IMR-90 (cell line): ENCODE data around the gene C13orf46. TPM values are rescaled to one million over a fixed set of nuclear protein-coding genes. Genes with fewer than 3 reads are reported as not detected.

Experiments
- ATAC-seq: fragments of 200-7000 bp; cut with Tn5 transposase; 2 replicates; pipeline ENCODE4 v1.9.1; 2020; ENCODE audit warnings: low read depth, mild to moderate bottlenecking, moderate library complexity
- BruUV-seq: library from RNA; stranded (reverse); fragments of 400-500 nt; replicated peaks from 2 replicates; lab custom pipeline; 2021; lab: Mats Ljungman, UMichigan
- CTCF ChIA-PET: fragments of 300-600 bp; formaldehyde crosslinking; extraction: SDS; loops from one replicate; lab custom pipeline; 2021; ENCODE audit warnings: antibody characterized with exemption; lab: Yijun Ruan, JAX
- POLR2A ChIA-PET: fragments of 300-600 bp; sonication (Branson Sonifier 250); formaldehyde crosslinking; loops from one replicate; lab custom pipeline; 2022; ENCODE audit warnings: antibody characterized with exemption; ENCODE audit not compliant: unreplicated experiment; lab: Charles Lee
- DNase-seq: peaks from one replicate; pipeline ENCODE4 v3.0.0; 2013
- H2AFZ ChIP-seq: replicated peaks from 2 replicates; pipeline ENCODE3; 2013; ENCODE audit warnings: low read length, mild to moderate bottlenecking; ENCODE audit not compliant: poor library complexity
- H2AK5ac ChIP-seq: 2 replicates; pipeline ENCODE4 v1.6.1; 2013; ENCODE audit warnings: low read depth, low read length, inconsistent platforms
- H2AK9ac ChIP-seq: replicated peaks from 2 replicates; pipeline ENCODE3; 2013; ENCODE audit warnings: mild to moderate bottlenecking, low read depth, low read length, moderate library complexity; ENCODE audit not compliant: poor library complexity
- H2BK120ac ChIP-seq: 2 replicates; pipeline ENCODE4 v1.6.1; 2013; ENCODE audit warnings: low read depth, low read length, inconsistent platforms
- H2BK15ac ChIP-seq: 3 replicates; pipeline ENCODE4 v1.6.1; 2013; ENCODE audit warnings: low read depth, low read length, inconsistent platforms
- H2BK20ac ChIP-seq: 2 replicates; pipeline ENCODE4 v1.6.1; 2013; ENCODE audit warnings: low read depth, mild to moderate bottlenecking, inconsistent platforms, low read length, moderate library complexity
- H2BK5ac ChIP-seq: 2 replicates; pipeline ENCODE4 v1.6.1; 2013; ENCODE audit warnings: mild to moderate bottlenecking, low read depth, low read length, inconsistent platforms; ENCODE audit not compliant: poor library complexity, severe bottlenecking
- H3K14ac ChIP-seq: replicated peaks from 2 replicates; pipeline ENCODE4 v1.6.1; 2013; ENCODE audit warnings: low read depth, low read length, inconsistent platforms
- H3K18ac ChIP-seq: 2 replicates; pipeline ENCODE4 v1.6.1; 2013; ENCODE audit warnings: low read depth, low read length, control low read depth
- H3K23ac ChIP-seq: 2 replicates; pipeline ENCODE4 v1.6.1; 2013; ENCODE audit warnings: low read depth, low read length, inconsistent platforms
- H3K27ac ChIP-seq: 2 replicates; pipeline ENCODE4 v1.5.1; 2013; ENCODE audit warnings: mild to moderate bottlenecking, control low read depth, low read length; ENCODE audit not compliant: insufficient read depth
- H3K27me3 ChIP-seq: 2 replicates; pipeline ENCODE4 v1.6.1; 2013; ENCODE audit warnings: low read length; ENCODE audit not compliant: control insufficient read depth, insufficient read depth
- H3K36me3 ChIP-seq: 2 replicates; pipeline ENCODE4 v1.6.1; 2013; ENCODE audit warnings: low read length, mixed read lengths; ENCODE audit not compliant: control insufficient read depth, insufficient read depth
- H3K4ac ChIP-seq: 2 replicates; pipeline ENCODE4 v1.6.1; 2013; ENCODE audit warnings: low read depth, low read length, inconsistent platforms
- H3K4me1 ChIP-seq: 2 replicates; pipeline ENCODE4 v1.6.1; 2013; ENCODE audit warnings: low read length, mixed read lengths; ENCODE audit not compliant: control insufficient read depth, insufficient read depth
- H3K4me2 ChIP-seq: 2 replicates; pipeline ENCODE4 v1.6.1; 2013; ENCODE audit warnings: low read depth, mild to moderate bottlenecking, control low read depth, low read length, moderate library complexity
- H3K4me3 ChIP-seq: 2 replicates; pipeline ENCODE4 v1.5.1; 2013; ENCODE audit warnings: low read depth, mild to moderate bottlenecking, control low read depth, low read length, moderate library complexity; ENCODE audit not compliant: insufficient read depth
- H3K56ac ChIP-seq: 2 replicates; pipeline ENCODE4 v1.6.1; 2013; ENCODE audit warnings: low read length, inconsistent platforms; ENCODE audit not compliant: insufficient read depth; ENCODE audit errors: extremely low read depth
- H3K79me1 ChIP-seq, 2 experiments: 2 replicates each; pipeline ENCODE4 v1.6.1; 2013; ENCODE audit warnings: low read length in 2 of 2, inconsistent platforms in 1 of 2, low read depth in 1 of 2
- H3K9ac ChIP-seq: 2 replicates; pipeline ENCODE4 v1.6.1; 2013; ENCODE audit warnings: low read depth, low read length, control low read depth
- H3K9me1 ChIP-seq: 2 replicates; pipeline ENCODE4 v1.6.1; 2013; ENCODE audit warnings: low read length, inconsistent platforms; ENCODE audit not compliant: insufficient read depth
- H3K9me3 ChIP-seq: 2 replicates; pipeline ENCODE4 v1.6.1; 2013; ENCODE audit warnings: low read length; ENCODE audit not compliant: control insufficient read depth, insufficient read depth
- H4K20me1 ChIP-seq: 2 replicates; pipeline ENCODE4 v1.6.1; 2013; ENCODE audit warnings: low read length, inconsistent platforms; ENCODE audit not compliant: insufficient read depth
- H4K5ac ChIP-seq: 2 replicates; pipeline ENCODE4 v1.6.1; 2013; ENCODE audit warnings: mild to moderate bottlenecking, low read depth, low read length, control low read depth
- H4K8ac ChIP-seq, 2 experiments: 2 replicates each; pipeline ENCODE4 v1.6.1; 2013; ENCODE audit warnings: low read depth in 2 of 2, low read length in 2 of 2, control low read depth in 1 of 2, inconsistent platforms in 1 of 2
- H4K91ac ChIP-seq: 2 replicates; pipeline ENCODE4 v1.6.1; 2013; ENCODE audit warnings: low read depth, low read length, inconsistent platforms; ENCODE audit not compliant: insufficient read depth
- BHLHE40 ChIP-seq: fragments of 150-350 bp; IDR thresholded peaks from 2 replicates; pipeline ENCODE4 v1.6.1; 2016; ENCODE audit warnings: mild to moderate bottlenecking, low read depth, low read length
- CEBPB ChIP-seq: IDR thresholded peaks from 2 replicates; pipeline ENCODE4 v1.6.1; 2012; ENCODE audit warnings: low read depth, low read length, improper control_type of control experiment
- MAFK ChIP-seq: IDR thresholded peaks from 2 replicates; pipeline ENCODE4 v1.6.1; 2012; ENCODE audit warnings: low read depth, low read length, improper control_type of control experiment
- MAZ ChIP-seq: IDR thresholded peaks from 2 replicates; pipeline ENCODE4 v1.6.1; 2012; ENCODE audit warnings: low read depth, mild to moderate bottlenecking, low read length, improper control_type of control experiment, moderate library complexity, borderline replicate concordance
- MXI1 ChIP-seq: IDR thresholded peaks from 2 replicates; pipeline ENCODE4 v1.6.1; 2012; ENCODE audit warnings: low read depth, mild to moderate bottlenecking, low read length, moderate library complexity, borderline replicate concordance
- NFE2L2 ChIP-seq: fragments of 150-350 bp; IDR thresholded peaks from 2 replicates; pipeline ENCODE4 v1.6.1; 2016; ENCODE audit warnings: low read depth, mild to moderate bottlenecking, low read length
- POLR2A ChIP-seq: IDR thresholded peaks from 2 replicates; pipeline ENCODE4 v1.6.1; 2012; ENCODE audit warnings: mild to moderate bottlenecking, low read depth, low read length
- RAD21 ChIP-seq: IDR thresholded peaks from 2 replicates; pipeline ENCODE4 v1.6.1; 2012; ENCODE audit warnings: low read length, improper control_type of control experiment
- RFX5 ChIP-seq: IDR thresholded peaks from 2 replicates; pipeline ENCODE4 v1.8.0; 2012; ENCODE audit warnings: low read depth, mild to moderate bottlenecking, low read length, moderate library complexity
- SMC3 ChIP-seq: fragments of 150-350 bp; IDR thresholded peaks from 2 replicates; pipeline ENCODE4 v1.6.1; 2016; ENCODE audit warnings: low read depth, mild to moderate bottlenecking, antibody characterized with exemption, low read length, moderate library complexity
- USF2 ChIP-seq: fragments of 150-350 bp; IDR thresholded peaks from 2 replicates; pipeline ENCODE4 v1.6.1; 2017; ENCODE audit warnings: mild to moderate bottlenecking, antibody characterized with exemption, low read length, low read depth
- WGBS, 2 experiments: methylation state at CpG; one replicate each; pipeline versions ENCODE4 v1.1.5 to v1.1.7; 2013; ENCODE audit warnings: missing lambda C conversion rate in 2 of 2; ENCODE audit not compliant: insufficient read length in 1 of 2; ENCODE audit errors: extremely low coverage in 2 of 2; 5-methylcytosine and 5-hydroxymethylcytosine counted together
- dilution Hi-C: fragments of 300-500 bp; cut with HindIII; formaldehyde crosslinking; loops from one replicate; pipeline ENCODE4 v1.14.3; 2018; ENCODE audit warnings: low sequenced_read_pairs; ENCODE audit not compliant: unreplicated experiment
- in situ Hi-C: fragments of 300-500 bp; cut with MboI; formaldehyde crosslinking; loops from 3 replicates; pipeline ENCODE4 v1.14.3; 2019; ENCODE audit warnings: low sequenced_read_pairs, inconsistent platforms, mixed read lengths
- intact Hi-C: fragments of 100-400 bp; cut with micrococcal nuclease; formaldehyde crosslinking; loops from 2 replicates; pipeline ENCODE4 v1.10.0; 2022
- polyA plus RNA-seq, 3 experiments: library from polyadenylated mRNA; depleted of rRNA; stranded (reverse); fragments of >200 nt; gene quantifications; 2 replicates each; pipeline ENCODE4 v1.2.3, GENCODE V29; 2012; ENCODE audit warnings: low replicate concordance in 1 of 3
- total RNA-seq: library from RNA; depleted of rRNA; stranded (reverse); fragments of >200 nt; gene quantifications from 2 replicates; pipeline ENCODE4 v1.2.3, GENCODE V29; 2012
- TF ChIP-seq, protein P1 (sequence below): conservative IDR thresholded peaks from 2 replicates; pipeline ENCODE4 v1.5.1; 2012; ENCODE audit warnings: mild to moderate bottlenecking, low read depth, low read length, improper control_type of control experiment

The C13orf46 gene
- total and polyA plus RNA-seq, 2 of the 4 experiments (the other 2 are of a cell fraction) = under 0.01 to 2.1 TPM

DNA sequence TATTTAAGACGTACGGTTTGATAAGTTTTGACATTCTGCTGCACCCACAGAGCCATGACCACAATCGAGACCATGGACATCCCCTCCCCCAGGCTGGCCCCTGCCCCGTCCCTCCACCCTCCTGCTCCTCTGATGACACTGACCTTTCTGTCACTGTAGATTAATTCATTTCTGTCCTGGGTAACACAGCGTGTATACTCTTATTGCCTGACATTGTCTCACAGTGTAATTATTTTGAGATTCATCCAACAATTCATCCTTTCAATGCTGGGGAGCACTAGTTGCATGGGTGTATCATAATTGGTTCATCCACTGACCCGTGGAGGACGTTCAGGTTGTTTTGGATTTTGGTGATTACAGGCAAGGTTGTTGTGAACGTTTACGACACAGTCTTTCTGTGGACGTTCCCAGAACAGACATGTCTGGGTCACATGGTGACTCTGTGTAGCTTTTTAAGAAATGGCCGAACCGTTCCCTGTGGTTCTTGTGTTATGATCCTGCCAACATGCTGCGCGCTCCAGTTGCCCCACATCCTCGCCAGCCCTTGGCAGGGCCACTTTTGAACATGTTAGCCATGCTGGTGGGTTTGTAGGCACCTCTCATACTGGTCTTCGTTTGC, 41.9 kb downstream of the C13orf46 start:
- no TSS peak for BruUV-seq
- H4K91ac ChIP-seq = no peak overlapping the region
- no peaks in the 10 kb centered on the region for H3K9me3 ChIP-seq
- H3K27me3 ChIP-seq = no peaks in the 10 kb centered on the region
- no peak overlapping the region for H3K4me2 ChIP-seq
- H3K4me3 ChIP-seq = no peak overlapping the region
- no peak overlapping the region for H3K23ac ChIP-seq
- H3K4me1 ChIP-seq = peaks cover 25% of the 10 kb centered on the region
- ATAC-seq = no peak
- dilution Hi-C loops (no loop called here), intact Hi-C loops (no loop called here), in situ Hi-C loops (no loop called here)
- H3K14ac ChIP-seq = 0 out of 2 replicates have a peak overlapping the region, but pooled peaks have one; percentile 14
- ChIA-PET CTCF (no interaction called here), POLR2A (no interaction called here)
- H2BK120ac ChIP-seq = no peak overlapping the region
- H3K9ac ChIP-seq = no peak overlapping the region
- H2AFZ ChIP-seq = no peak overlapping the region
- 0 out of 3 replicates have a peak overlapping the region, but pooled peaks have one; percentile 4 for H2BK15ac ChIP-seq
- no peak overlapping the region for H3K4ac ChIP-seq
- TF ChIP-seq, protein P1, sequence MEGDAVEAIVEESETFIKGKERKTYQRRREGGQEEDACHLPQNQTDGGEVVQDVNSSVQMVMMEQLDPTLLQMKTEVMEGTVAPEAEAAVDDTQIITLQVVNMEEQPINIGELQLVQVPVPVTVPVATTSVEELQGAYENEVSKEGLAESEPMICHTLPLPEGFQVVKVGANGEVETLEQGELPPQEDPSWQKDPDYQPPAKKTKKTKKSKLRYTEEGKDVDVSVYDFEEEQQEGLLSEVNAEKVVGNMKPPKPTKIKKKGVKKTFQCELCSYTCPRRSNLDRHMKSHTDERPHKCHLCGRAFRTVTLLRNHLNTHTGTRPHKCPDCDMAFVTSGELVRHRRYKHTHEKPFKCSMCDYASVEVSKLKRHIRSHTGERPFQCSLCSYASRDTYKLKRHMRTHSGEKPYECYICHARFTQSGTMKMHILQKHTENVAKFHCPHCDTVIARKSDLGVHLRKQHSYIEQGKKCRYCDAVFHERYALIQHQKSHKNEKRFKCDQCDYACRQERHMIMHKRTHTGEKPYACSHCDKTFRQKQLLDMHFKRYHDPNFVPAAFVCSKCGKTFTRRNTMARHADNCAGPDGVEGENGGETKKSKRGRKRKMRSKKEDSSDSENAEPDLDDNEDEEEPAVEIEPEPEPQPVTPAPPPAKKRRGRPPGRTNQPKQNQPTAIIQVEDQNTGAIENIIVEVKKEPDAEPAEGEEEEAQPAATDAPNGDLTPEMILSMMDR = no peak
- TF ChIP-seq POLR2A = no peak
- no peak for TF ChIP-seq NFE2L2
- TF ChIP-seq RAD21 = no peak
- no peak for TF ChIP-seq SMC3
- TF ChIP-seq BHLHE40 = no peak
- TF ChIP-seq MXI1 = no peak
- TF ChIP-seq MAZ = no peak
- TF ChIP-seq CEBPB = no peak
- TF ChIP-seq RFX5 = no peak
- no peak for TF ChIP-seq USF2
- TF ChIP-seq MAFK = no peak
- no peak for DNase-seq
- no peak overlapping the region for H3K56ac ChIP-seq
- no peaks in the 10 kb centered on the region for H3K36me3 ChIP-seq
- H4K20me1 ChIP-seq = 0 out of 2 replicates have a peak, but pooled peaks cover 4% of the 10 kb centered on the region
- H4K8ac ChIP-seq = no peak overlapping the region
- H3K18ac ChIP-seq = no peak overlapping the region
- WGBS, 2 experiments = 93% methylated on average over 2 of the region's 16 CpGs; no CpG with 5 or more reads in 1 of the 2 experiments
- no peak overlapping the region for H2BK20ac ChIP-seq
- H4K5ac ChIP-seq = no peak overlapping the region
- peaks cover 21% of the 10 kb centered on the region for H3K9me1 ChIP-seq
- peak overlapping the region; percentile 37 for H2AK5ac ChIP-seq
- no peak overlapping the region for H2BK5ac ChIP-seq
- H3K27ac ChIP-seq = no peak overlapping the region
- peaks cover 0 to 50% of the 10 kb centered on the region in 2 experiments; a peak in 2 of 4 replicates for H3K79me1 ChIP-seq
- no peak overlapping the region for H2AK9ac ChIP-seq
